Mesenchymal stem cell (in vitro differentiated cells and primary cell): ENCODE data around the gene FBXL13.
"Not testable (repeated sequence)": the region's sequence is repeated elsewhere in the genome, so short reads cannot be mapped to it uniquely, and the experiment has no call there.

ENCODE experiments used
- DNase-seq: peaks from one replicate; pipeline ENCODE4 v3.0.0-alpha.2; 2013
- H2AFZ ChIP-seq: one replicate; pipeline ENCODE4 v1.6.1; 2013; ENCODE audit warnings: low read depth, mild to moderate bottlenecking, control low read depth, inconsistent platforms, low read length, moderate library complexity
- H2AK5ac ChIP-seq: 2 replicates; pipeline ENCODE4 v1.6.1; 2013; ENCODE audit warnings: low read length, moderate library complexity, mild to moderate bottlenecking, inconsistent platforms; ENCODE audit not compliant: severe bottlenecking
- H2BK120ac ChIP-seq: one replicate; pipeline ENCODE4 v1.6.1; 2013; ENCODE audit warnings: low read depth, mild to moderate bottlenecking, inconsistent platforms, low read length, moderate library complexity
- H2BK12ac ChIP-seq, 2 experiments: one replicate each; pipeline ENCODE4 v1.6.1; 2013; ENCODE audit warnings: inconsistent platforms in 2 of 2, low read length in 2 of 2, mild to moderate bottlenecking in 2 of 2, moderate library complexity in 2 of 2, control low read depth in 1 of 2
- H2BK15ac ChIP-seq: one replicate; pipeline ENCODE4 v1.6.1; 2013; ENCODE audit warnings: mild to moderate bottlenecking, low read depth, inconsistent platforms; ENCODE audit not compliant: poor library complexity, severe bottlenecking
- H2BK5ac ChIP-seq: 2 replicates; pipeline ENCODE4 v1.6.1; 2013; ENCODE audit warnings: low read depth, mild to moderate bottlenecking, low read length, control low read depth, inconsistent platforms; ENCODE audit not compliant: poor library complexity, severe bottlenecking
- H3K14ac ChIP-seq, 2 experiments: one replicate each; pipeline ENCODE4 v1.6.1; 2013; ENCODE audit warnings: inconsistent platforms in 2 of 2, low read length in 2 of 2, control low read depth in 1 of 2, mild to moderate bottlenecking in 1 of 2, moderate library complexity in 1 of 2
- H3K18ac ChIP-seq, 2 experiments: one replicate each; pipeline ENCODE4 v1.6.1; 2013; ENCODE audit warnings: inconsistent platforms in 2 of 2, low read length in 2 of 2, control low read depth in 1 of 2, low read depth in 1 of 2, mild to moderate bottlenecking in 1 of 2
- H3K23ac ChIP-seq, 2 experiments: one replicate each; pipeline ENCODE4 v1.6.1; 2013; ENCODE audit warnings: inconsistent platforms in 2 of 2, low read length in 2 of 2, mild to moderate bottlenecking in 2 of 2, moderate library complexity in 2 of 2, control low read depth in 1 of 2
- H3K27ac ChIP-seq: 2 replicates; pipeline ENCODE4 v1.5.1; 2013; ENCODE audit warnings: mild to moderate bottlenecking, moderate library complexity, low read length, control low read depth, inconsistent platforms; ENCODE audit not compliant: poor library complexity, severe bottlenecking
- H3K27me3 ChIP-seq, 2 experiments: 2 replicates each; pipeline versions ENCODE4 v1.6.1 to v1.7.0; 2013; ENCODE audit warnings: low read length in 2 of 2, mild to moderate bottlenecking in 2 of 2, moderate library complexity in 2 of 2, control low read depth in 1 of 2, inconsistent platforms in 1 of 2; ENCODE audit not compliant: control insufficient read depth in 1 of 2, insufficient read depth in 1 of 2
- H3K36me3 ChIP-seq, 2 experiments: 2 replicates each; pipeline versions ENCODE4 v1.6.1 to v1.7.0; 2013; ENCODE audit warnings: low read length in 2 of 2, control low read depth in 1 of 2, inconsistent platforms in 1 of 2, low read depth in 1 of 2, mild to moderate bottlenecking in 1 of 2; ENCODE audit not compliant: insufficient read depth in 2 of 2, control insufficient read depth in 1 of 2
- H3K4ac ChIP-seq, 2 experiments: one replicate each; pipeline ENCODE4 v1.6.1; 2013; ENCODE audit warnings: inconsistent platforms in 2 of 2, low read length in 2 of 2, mild to moderate bottlenecking in 2 of 2, moderate library complexity in 2 of 2, control low read depth in 1 of 2, low read depth in 1 of 2
- H3K4me1 ChIP-seq: 2 replicates; pipeline ENCODE4 v1.6.1; 2013; ENCODE audit warnings: low read depth, low read length, control low read depth; ENCODE audit not compliant: control insufficient read depth, insufficient read depth
- H3K4me2 ChIP-seq: 2 replicates; pipeline ENCODE4 v1.6.1; 2013; ENCODE audit warnings: low read length, mild to moderate bottlenecking, inconsistent platforms; ENCODE audit not compliant: poor library complexity, severe bottlenecking
- H3K4me3 ChIP-seq, 2 experiments: 2 replicates each; pipeline versions ENCODE4 v1.5.1 to v1.7.0; 2013; ENCODE audit warnings: low read length in 2 of 2, mild to moderate bottlenecking in 2 of 2, control low read depth in 1 of 2, low read depth in 1 of 2; ENCODE audit not compliant: insufficient read depth in 1 of 2
- H3K79me1 ChIP-seq: replicated peaks from 2 replicates; pipeline ENCODE4 v1.6.1; 2013; ENCODE audit warnings: mild to moderate bottlenecking, control low read depth, low read length, inconsistent platforms; ENCODE audit not compliant: poor library complexity, severe bottlenecking
- H3K9ac ChIP-seq: 2 replicates; pipeline ENCODE4 v1.7.0; 2013; ENCODE audit warnings: mild to moderate bottlenecking, low read length, moderate library complexity
- H3K9me3 ChIP-seq: 2 replicates; pipeline ENCODE4 v1.7.0; 2013; ENCODE audit warnings: mild to moderate bottlenecking, low read length; ENCODE audit not compliant: control insufficient read depth
- H4K8ac ChIP-seq: one replicate; pipeline ENCODE4 v1.6.1; 2013; ENCODE audit warnings: inconsistent platforms, mild to moderate bottlenecking, low read length, moderate library complexity
- H4K91ac ChIP-seq: one replicate; pipeline ENCODE4 v1.6.1; 2013; ENCODE audit warnings: mild to moderate bottlenecking, low read length, inconsistent platforms
- WGBS: methylation state at CpG from one replicate; pipeline ENCODE4 v1.1.7; 2013; ENCODE audit warnings: mixed read lengths; 5-methylcytosine and 5-hydroxymethylcytosine counted together

The FBXL13 gene

GRCh38 chr7:102840404-102840803, 234.2 kb downstream of the FBXL13 start:
- Histone ChIP-seq H4K91ac (no peak overlapping the region), H3K79me1 (no peaks in the 10 kb centered on the region), H3K4me1 (peaks cover 7% of the 10 kb centered on the region), H3K4me2 (no peak overlapping the region), H2BK120ac (no peak overlapping the region), H3K27ac (no peak overlapping the region), H2AK5ac (no peak overlapping the region), H3K18ac (no peak overlapping the region), H3K4me3 (no peak overlapping the region), H3K9me3 (no peaks in the 10 kb centered on the region), H2BK5ac (no peak overlapping the region), H2AFZ (no peak overlapping the region), H3K9ac (no peak overlapping the region), H3K23ac (no peak overlapping the region), H3K4ac (no peak overlapping the region), H3K36me3 (no peaks in the 10 kb centered on the region), H4K8ac (no peak overlapping the region), H3K27me3 (no peaks in the 10 kb centered on the region), H3K14ac (no peak overlapping the region), H2BK15ac (no peak overlapping the region), H2BK12ac (no peak overlapping the region)
- no peak for DNase-seq
- 100% methylated on average over 1 of the region's 3 CpGs for WGBS

- H3K27me3 ChIP-seq, H2BK5ac ChIP-seq, H3K14ac ChIP-seq, H3K4ac ChIP-seq, H3K9me3 ChIP-seq, H2BK12ac ChIP-seq, H3K4me2 ChIP-seq, H3K27ac ChIP-seq, H3K79me1 ChIP-seq, H4K8ac ChIP-seq, H2BK120ac ChIP-seq, DNase-seq, H3K4me3 ChIP-seq, H3K4me1 ChIP-seq, H3K36me3 ChIP-seq, H4K91ac ChIP-seq, H3K9ac ChIP-seq, H2BK15ac ChIP-seq, H3K18ac ChIP-seq, H3K23ac ChIP-seq, H2AFZ ChIP-seq: not testable (repeated sequence)
- 99% methylated on average over 8 of the region's 10 CpGs for WGBS
- peak overlapping the region; percentile 49 for H2AK5ac ChIP-seq
These were observed 236.0 kb downstream of the FBXL13 start for GRCh38 chr7:102838572-102839101.

- Histone ChIP-seq H2AFZ (no peak overlapping the region), H3K4me3 (no peak overlapping the region), H3K27ac (no peak overlapping the region), H3K36me3 (no peaks in the 10 kb centered on the region), H3K14ac (no peak overlapping the region), H3K18ac (no peak overlapping the region), H3K4me1 (peaks cover 7% of the 10 kb centered on the region), H3K9ac (no peak overlapping the region), H2AK5ac (peak overlapping the region; percentile 88), H2BK120ac (no peak overlapping the region), H3K79me1 (no peaks in the 10 kb centered on the region), H3K4ac (no peak overlapping the region), H3K4me2 (no peak overlapping the region), H3K27me3 (no peaks in the 10 kb centered on the region), H3K23ac (no peak overlapping the region), H4K8ac (no peak overlapping the region), H2BK15ac (no peak overlapping the region), H2BK12ac (no peak overlapping the region), H3K9me3 (no peaks in the 10 kb centered on the region), H2BK5ac (no peak overlapping the region), H4K91ac (no peak overlapping the region)
- WGBS, result no CpG with 5 or more reads among the region's 3 CpGs
- no peak for DNase-seq
These were observed 236.8 kb downstream of the FBXL13 start for GRCh38 chr7:102837802-102838201.

GRCh38 chr7:102836977-102837376, 237.6 kb downstream of the FBXL13 start:
- H3K36me3 ChIP-seq, result no peaks in the 10 kb centered on the region
- no peak overlapping the region for H2AFZ ChIP-seq
- H4K91ac ChIP-seq, result no peak overlapping the region
- no peak overlapping the region for H3K23ac ChIP-seq
- H3K4me1 ChIP-seq, result peaks cover 9% of the 10 kb centered on the region
- peak overlapping the region; percentile 100 for H2AK5ac ChIP-seq
- H3K14ac ChIP-seq, result peak overlapping the region in 1 of 2 experiments; percentile 13
- no peak overlapping the region for H4K8ac ChIP-seq
- H3K4ac ChIP-seq, result no peak overlapping the region
- peak overlapping the region in 1 of 2 experiments; percentile 38 for H2BK12ac ChIP-seq
- H2BK15ac ChIP-seq, result no peak overlapping the region
- H3K27me3 ChIP-seq, result no peaks in the 10 kb centered on the region
- no peaks in the 10 kb centered on the region for H3K9me3 ChIP-seq
- no peak overlapping the region for H3K4me2 ChIP-seq
- peak overlapping the region; percentile 71 for H2BK5ac ChIP-seq
- H2BK120ac ChIP-seq, result no peak overlapping the region
- H3K79me1 ChIP-seq, result no peaks in the 10 kb centered on the region
- H3K27ac ChIP-seq, result peak overlapping the region; percentile 90
- peak overlapping the region; percentile 40 to 85 for H3K18ac ChIP-seq
- WGBS, result 95% methylated on average over 1 of the region's 1 CpG
- DNase-seq, result no peak
- no peak overlapping the region for H3K4me3 ChIP-seq
- H3K9ac ChIP-seq, result no peak overlapping the region
